ENCODE results near the gene CDH24. TPM values are rescaled to one million over a fixed set of nuclear protein-coding genes. Genes with fewer than 3 reads are reported as not detected.

CDH24 gene
- polyA plus RNA-seq, 2 of the 4 experiments (the other 2 are of a cell fraction): 4.8 to 5.1 TPM

GRCh38 chr14:23058654-23059504 is 1.6 kb upstream of the CDH24 start:
- H3K4me1 ChIP-seq: peaks cover 44% of the 10 kb centered on the region
- WGBS (ENCODE audit: missing lambda C conversion rate): 92% methylated on average over 32 of the region's 32 CpGs
- H3K9me3 ChIP-seq: no peaks in the 10 kb centered on the region
- FAIRE-seq: no peak
- H3K4me2 ChIP-seq: 0 out of 3 replicates have a peak overlapping the region, but pooled peaks have one; percentile 97
- ChIA-PET CTCF (interaction anchor here (0.9 to 33.8 kb wide), 39 partner anchors 9 to 669 kb away, joined by 3 to 1206 read pairs (median 6); partner anchors contain the start of genes ACIN1, AJUBA, C14orf119 and HAUS4), POLR2A (interaction anchor here (0.5 to 2.8 kb wide), 13 partner anchors 10 to 129 kb away, joined by 3 to 20 read pairs (median 4); partner anchors contain the start of genes ACIN1, AJUBA, C14orf119 and PRMT5)
- DNase-seq (ENCODE audit: low read depth in 1 of 2, low spot score in 1 of 2): no peak
- peak overlapping the region in 1 of 2 experiments; percentile 89; a peak in 2 of 6 replicates for H3K27ac ChIP-seq
- ATAC-seq: no peak
- TF ChIP-seq, protein P1, sequence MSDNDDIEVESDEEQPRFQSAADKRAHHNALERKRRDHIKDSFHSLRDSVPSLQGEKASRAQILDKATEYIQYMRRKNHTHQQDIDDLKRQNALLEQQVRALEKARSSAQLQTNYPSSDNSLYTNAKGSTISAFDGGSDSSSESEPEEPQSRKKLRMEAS (IDR thresholded peaks at IDR 0.05): no peak
- TF ChIP-seq, protein P2, sequence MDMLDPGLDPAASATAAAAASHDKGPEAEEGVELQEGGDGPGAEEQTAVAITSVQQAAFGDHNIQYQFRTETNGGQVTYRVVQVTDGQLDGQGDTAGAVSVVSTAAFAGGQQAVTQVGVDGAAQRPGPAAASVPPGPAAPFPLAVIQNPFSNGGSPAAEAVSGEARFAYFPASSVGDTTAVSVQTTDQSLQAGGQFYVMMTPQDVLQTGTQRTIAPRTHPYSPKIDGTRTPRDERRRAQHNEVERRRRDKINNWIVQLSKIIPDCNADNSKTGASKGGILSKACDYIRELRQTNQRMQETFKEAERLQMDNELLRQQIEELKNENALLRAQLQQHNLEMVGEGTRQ (IDR thresholded peaks at IDR 0.05): no peak
- TF ChIP-seq CBX8 (IDR thresholded peaks at IDR 0.05): no peak
- TF ChIP-seq, protein P3, sequence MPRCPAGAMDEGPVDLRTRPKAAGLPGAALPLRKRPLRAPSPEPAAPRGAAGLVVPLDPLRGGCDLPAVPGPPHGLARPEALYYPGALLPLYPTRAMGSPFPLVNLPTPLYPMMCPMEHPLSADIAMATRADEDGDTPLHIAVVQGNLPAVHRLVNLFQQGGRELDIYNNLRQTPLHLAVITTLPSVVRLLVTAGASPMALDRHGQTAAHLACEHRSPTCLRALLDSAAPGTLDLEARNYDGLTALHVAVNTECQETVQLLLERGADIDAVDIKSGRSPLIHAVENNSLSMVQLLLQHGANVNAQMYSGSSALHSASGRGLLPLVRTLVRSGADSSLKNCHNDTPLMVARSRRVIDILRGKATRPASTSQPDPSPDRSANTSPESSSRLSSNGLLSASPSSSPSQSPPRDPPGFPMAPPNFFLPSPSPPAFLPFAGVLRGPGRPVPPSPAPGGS (IDR thresholded peaks at IDR 0.05): no peak
- no peak for TF ChIP-seq ZFP36 (IDR thresholded peaks at IDR 0.05; ENCODE audit: borderline replicate concordance, partially characterized antibody)
- no peak for TF ChIP-seq GATA3 (IDR thresholded peaks at IDR 0.05; ENCODE audit: borderline replicate concordance)
- no peak for TF ChIP-seq HOXA7 (CRISPR knock-in tag; IDR thresholded peaks at IDR 0.05)
- TF ChIP-seq SMC3 (IDR thresholded peaks at IDR 0.05): no peak
- no peak for TF ChIP-seq HDAC2 (IDR thresholded peaks at IDR 0.05)
- TF ChIP-seq EHF (CRISPR knock-in tag; IDR thresholded peaks at IDR 0.05): no peak
- TF ChIP-seq KDM1A (IDR thresholded peaks at IDR 0.05; ENCODE audit: low read depth): no peak
- TF ChIP-seq RCOR1 (IDR thresholded peaks at IDR 0.05; ENCODE audit: low read depth, low read length): no peak
- TF ChIP-seq, protein P4, sequence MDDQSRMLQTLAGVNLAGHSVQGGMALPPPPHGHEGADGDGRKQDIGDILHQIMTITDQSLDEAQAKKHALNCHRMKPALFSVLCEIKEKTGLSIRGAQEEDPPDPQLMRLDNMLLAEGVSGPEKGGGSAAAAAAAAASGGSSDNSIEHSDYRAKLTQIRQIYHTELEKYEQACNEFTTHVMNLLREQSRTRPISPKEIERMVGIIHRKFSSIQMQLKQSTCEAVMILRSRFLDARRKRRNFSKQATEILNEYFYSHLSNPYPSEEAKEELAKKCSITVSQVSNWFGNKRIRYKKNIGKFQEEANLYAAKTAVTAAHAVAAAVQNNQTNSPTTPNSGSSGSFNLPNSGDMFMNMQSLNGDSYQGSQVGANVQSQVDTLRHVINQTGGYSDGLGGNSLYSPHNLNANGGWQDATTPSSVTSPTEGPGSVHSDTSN (IDR thresholded peaks at IDR 0.05): no peak
- no peak for TF ChIP-seq CTCF (IDR thresholded peaks at IDR 0.05)
- TF ChIP-seq EHMT2 (IDR thresholded peaks at IDR 0.05; ENCODE audit: low read depth): no peak
- TF ChIP-seq ZC3H11A (IDR thresholded peaks at IDR 0.05): no peak
- no peak for TF ChIP-seq ZNF302 (CRISPR knock-in tag; IDR thresholded peaks at IDR 0.05)
- no peak for TF ChIP-seq POLR2A (IDR thresholded peaks at IDR 0.05; ENCODE audit: low read length)
- TF ChIP-seq, protein P5, sequence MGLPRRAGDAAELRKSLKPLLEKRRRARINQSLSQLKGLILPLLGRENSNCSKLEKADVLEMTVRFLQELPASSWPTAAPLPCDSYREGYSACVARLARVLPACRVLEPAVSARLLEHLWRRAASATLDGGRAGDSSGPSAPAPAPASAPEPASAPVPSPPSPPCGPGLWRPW (IDR thresholded peaks at IDR 0.05): no peak
- no peak overlapping the region for H3K4me3 ChIP-seq

Data from A549 (cell line).